Measurements from ENCODE around the gene APBB2. TPM values are rescaled to one million over a fixed set of nuclear protein-coding genes. Genes with fewer than 3 reads are reported as not detected.

The APBB2 gene
- total and polyA plus RNA-seq, 7 experiments from 2014 or later = 0.42 to 1.5 (median 0.59) TPM; not detected in 2

DNA sequence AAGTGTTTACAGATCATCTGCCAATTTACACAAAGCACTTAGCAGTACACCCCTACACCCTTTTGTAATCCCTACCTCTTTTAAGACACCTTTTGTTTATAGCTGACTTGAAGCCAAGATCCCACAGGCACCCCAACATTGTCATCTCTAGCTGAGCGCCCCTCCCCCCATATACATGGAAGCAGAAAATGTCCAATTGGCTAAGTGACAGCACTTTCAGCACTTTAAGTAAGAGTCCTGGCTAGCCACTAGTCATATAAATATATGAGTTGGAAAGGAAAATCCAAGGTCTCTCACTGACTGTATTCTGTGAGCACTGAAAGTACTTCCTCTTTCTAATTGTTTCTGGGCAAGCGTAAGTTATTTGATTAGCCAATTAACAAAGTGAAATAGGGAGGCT lies 356.4 kb downstream of the APBB2 start:
- peaks cover 36 to 73% (median 48%) of the 10 kb centered on the region in 5 donors for H3K27me3 Mint-ChIP-seq
- POLR2A ChIA-PET = no interaction called here
- CTCF ChIA-PET = no interaction called here
- H3K9me3 Mint-ChIP-seq = peaks cover 0 to 3% (median 0%) of the 10 kb centered on the region in 11 donors
- no peak for DNase-seq
- no peak for ATAC-seq
- H3K9me3 ChIP-seq (ENCODE audit: control insufficient read depth in 2 of 3, low read length in 3 of 3) = no peaks in the 10 kb centered on the region
- peaks cover 0 to 3% (median 0%) of the 10 kb centered on the region in 5 donors for H3K36me3 Mint-ChIP-seq
- peaks cover 0 to 7% of the 10 kb centered on the region in 2 donors for H3K4me1 ChIP-seq (ENCODE audit: control insufficient read depth in 2 of 2, insufficient read depth in 2 of 2, low read length in 2 of 2)
- H3K27me3 ChIP-seq (ENCODE audit: control insufficient read depth in 2 of 2, insufficient read depth in 2 of 2, low read length in 2 of 2) = peaks cover 0 to 8% of the 10 kb centered on the region in 2 donors
- no peaks in the 10 kb centered on the region for H3K36me3 ChIP-seq (ENCODE audit: control insufficient read depth in 2 of 3, insufficient read depth in 3 of 3, low read length in 3 of 3)
- H3K4me3 Mint-ChIP-seq = peak overlapping the region in 3 of 10 donors; percentile 27 to 58 (median 36)
- intact Hi-C loops (cut with micrococcal nuclease) = no loop called here
- peaks cover 0 to 17% (median 15%) of the 10 kb centered on the region in 7 donors for H3K4me1 Mint-ChIP-seq
- H3K27ac Mint-ChIP-seq = no peak overlapping the region
- no peak overlapping the region for H3K27ac ChIP-seq (ENCODE audit: low read depth, low read length)
- no peak overlapping the region for H3K4me3 ChIP-seq (ENCODE audit: low read length)

- ChIA-PET CTCF (no interaction called here), POLR2A (no interaction called here)
- peak overlapping the region; percentile 53 for H3K4me3 ChIP-seq (ENCODE audit: low read length)
- H3K27me3 ChIP-seq (ENCODE audit: control insufficient read depth in 2 of 2, insufficient read depth in 2 of 2, low read length in 2 of 2) = peaks cover 0 to 8% of the 10 kb centered on the region in 2 donors
- peaks cover 0 to 4% (median 0%) of the 10 kb centered on the region in 11 donors for H3K9me3 Mint-ChIP-seq
- H3K4me1 Mint-ChIP-seq = peaks cover 0 to 17% (median 15%) of the 10 kb centered on the region in 7 donors
- ATAC-seq = peak; percentile 94
- intact Hi-C loops (cut with micrococcal nuclease) = no loop called here
- H3K4me3 Mint-ChIP-seq = peak overlapping the region; percentile 73 to 86 (median 80)
- no peaks in the 10 kb centered on the region for H3K36me3 ChIP-seq (ENCODE audit: control insufficient read depth in 2 of 3, insufficient read depth in 3 of 3, low read length in 3 of 3)
- H3K27ac ChIP-seq (ENCODE audit: low read depth, low read length) = no peak overlapping the region
- DNase-seq = peak; percentile 13 to 74 (median 29)
- peaks cover 36 to 70% (median 51%) of the 10 kb centered on the region in 5 donors for H3K27me3 Mint-ChIP-seq
- H3K36me3 Mint-ChIP-seq = peaks cover 0 to 3% (median 0%) of the 10 kb centered on the region in 5 donors
- no peak overlapping the region for H3K27ac Mint-ChIP-seq
- H3K9me3 ChIP-seq (ENCODE audit: control insufficient read depth in 2 of 3, low read length in 3 of 3) = no peaks in the 10 kb centered on the region
- H3K4me1 ChIP-seq (ENCODE audit: control insufficient read depth in 2 of 2, insufficient read depth in 2 of 2, low read length in 2 of 2) = peaks cover 0 to 7% of the 10 kb centered on the region in 2 donors
Measured at GRCh38 chr4:40856840-40857362, 357.4 kb downstream of the APBB2 start.

DNA sequence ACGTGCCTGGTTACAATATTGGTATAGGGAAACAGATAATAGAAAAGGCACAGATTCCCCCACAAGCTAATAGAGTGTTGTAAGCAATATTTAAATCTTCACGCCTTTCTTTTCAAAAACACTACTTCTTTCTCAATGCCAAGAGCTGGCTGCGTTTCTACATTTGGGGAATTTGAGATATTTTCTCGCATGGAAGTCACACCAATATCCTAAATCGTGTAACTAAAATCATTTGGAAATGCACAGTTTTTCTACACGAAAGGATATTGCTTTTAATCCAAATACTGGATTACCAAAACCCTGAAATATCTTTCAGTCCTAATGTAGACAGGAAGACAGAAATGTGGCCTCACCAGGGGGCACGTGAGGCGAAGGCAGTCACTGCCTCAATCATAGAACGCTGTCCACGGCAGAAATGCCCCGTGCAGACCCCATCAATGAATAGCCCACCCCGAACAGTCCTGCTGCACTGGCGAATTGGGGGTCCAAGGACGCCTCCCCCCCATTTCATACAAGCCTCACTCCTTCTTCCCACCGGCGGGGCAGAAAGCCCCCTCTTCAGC lies 358.0 kb downstream of the APBB2 start:
- CTCF ChIA-PET = no interaction called here
- Histone ChIP-seq H3K36me3 (ENCODE audit: control insufficient read depth in 2 of 3, insufficient read depth in 3 of 3, low read length in 3 of 3) (no peaks in the 10 kb centered on the region), H3K4me1 (ENCODE audit: control insufficient read depth in 2 of 2, insufficient read depth in 2 of 2, low read length in 2 of 2) (peaks cover 0 to 7% of the 10 kb centered on the region in 2 donors), H3K27me3 (ENCODE audit: control insufficient read depth in 2 of 2, insufficient read depth in 2 of 2, low read length in 2 of 2) (peaks cover 0 to 8% of the 10 kb centered on the region in 2 donors), H3K9me3 (ENCODE audit: control insufficient read depth in 2 of 3, low read length in 3 of 3) (no peaks in the 10 kb centered on the region), H3K27ac (ENCODE audit: low read depth, low read length) (no peak overlapping the region), H3K4me3 (ENCODE audit: low read length) (peak overlapping the region; percentile 53)
- peaks cover 0 to 4% (median 0%) of the 10 kb centered on the region in 11 donors for H3K9me3 Mint-ChIP-seq
- peak overlapping the region; percentile 72 to 86 (median 78) for H3K4me3 Mint-ChIP-seq
- intact Hi-C loops (cut with micrococcal nuclease) = no loop called here
- H3K27ac Mint-ChIP-seq = no peak overlapping the region
- no peak for ATAC-seq
- peaks cover 0 to 3% (median 0%) of the 10 kb centered on the region in 5 donors for H3K36me3 Mint-ChIP-seq
- DNase-seq = no peak
- H3K27me3 Mint-ChIP-seq = peaks cover 35 to 70% (median 51%) of the 10 kb centered on the region in 5 donors
- peaks cover 0 to 17% (median 15%) of the 10 kb centered on the region in 7 donors for H3K4me1 Mint-ChIP-seq
- POLR2A ChIA-PET = no interaction called here

GRCh38 chr4:40850496-40850895 lies 363.8 kb downstream of the APBB2 start:
- intact Hi-C loops (cut with micrococcal nuclease) = no loop called here
- no peaks in the 10 kb centered on the region for H3K9me3 ChIP-seq (ENCODE audit: control insufficient read depth in 2 of 3, low read length in 3 of 3)
- no peaks in the 10 kb centered on the region for H3K27me3 ChIP-seq (ENCODE audit: control insufficient read depth in 2 of 2, insufficient read depth in 2 of 2, low read length in 2 of 2)
- no peak overlapping the region for H3K4me3 Mint-ChIP-seq
- DNase-seq = no peak
- H3K27ac ChIP-seq (ENCODE audit: low read depth, low read length) = no peak overlapping the region
- peaks cover 0 to 4% (median 0%) of the 10 kb centered on the region in 11 donors for H3K9me3 Mint-ChIP-seq
- H3K27me3 Mint-ChIP-seq = peaks cover 16 to 38% (median 26%) of the 10 kb centered on the region in 5 donors
- POLR2A ChIA-PET = no interaction called here
- no peaks in the 10 kb centered on the region for H3K4me1 ChIP-seq (ENCODE audit: control insufficient read depth in 2 of 2, insufficient read depth in 2 of 2, low read length in 2 of 2)
- no peak overlapping the region for H3K4me3 ChIP-seq (ENCODE audit: low read length)
- H3K36me3 ChIP-seq (ENCODE audit: control insufficient read depth in 2 of 3, insufficient read depth in 3 of 3, low read length in 3 of 3) = no peaks in the 10 kb centered on the region
- no peak overlapping the region for H3K27ac Mint-ChIP-seq
- CTCF ChIA-PET = no interaction called here
- no peaks in the 10 kb centered on the region for H3K4me1 Mint-ChIP-seq
- no peak for ATAC-seq
- peaks cover 0 to 3% (median 0%) of the 10 kb centered on the region in 5 donors for H3K36me3 Mint-ChIP-seq

DNA sequence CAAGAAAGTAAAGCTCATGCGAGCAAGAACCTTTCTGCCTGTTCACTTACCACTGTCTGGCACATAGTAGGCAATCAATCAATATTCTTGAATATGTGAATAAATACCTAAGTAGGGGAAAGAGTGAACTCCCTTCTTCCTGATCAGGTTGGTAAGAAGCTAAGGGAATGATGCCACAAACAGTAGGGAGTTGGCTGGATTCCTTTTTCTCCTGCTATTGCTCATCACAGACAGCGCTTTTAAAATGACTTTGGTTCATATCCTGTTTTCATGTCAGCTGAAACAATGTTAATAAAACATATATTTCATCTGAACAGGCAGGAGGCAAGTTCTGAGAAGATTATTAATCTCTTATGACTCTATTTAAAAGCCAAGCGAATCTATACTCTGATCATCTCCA lies 365.4 kb downstream of the APBB2 start:
- H3K4me1 ChIP-seq (ENCODE audit: control insufficient read depth in 2 of 2, insufficient read depth in 2 of 2, low read length in 2 of 2) = no peaks in the 10 kb centered on the region
- Mint-ChIP-seq H3K4me3 (no peak overlapping the region), H3K4me1 (no peaks in the 10 kb centered on the region), H3K36me3 (peaks cover 0 to 3% (median 0%) of the 10 kb centered on the region in 5 donors), H3K27me3 (peaks cover 10 to 27% (median 17%) of the 10 kb centered on the region in 5 donors), H3K9me3 (peaks cover 0 to 4% (median 0%) of the 10 kb centered on the region in 11 donors), H3K27ac (no peak overlapping the region)
- no peaks in the 10 kb centered on the region for H3K9me3 ChIP-seq (ENCODE audit: control insufficient read depth in 2 of 3, low read length in 3 of 3)
- intact Hi-C loops (cut with micrococcal nuclease) = loop anchor here in 1 of 2 donors (10.0 kb wide), 2 partner anchors 1154 to 1384 kb away; partner anchors contain the start of gene UBE2K
- ATAC-seq (no peak), DNase-seq (no peak)
- POLR2A ChIA-PET = no interaction called here
- no peak overlapping the region for H3K27ac ChIP-seq (ENCODE audit: low read depth, low read length)
- no peaks in the 10 kb centered on the region for H3K36me3 ChIP-seq (ENCODE audit: control insufficient read depth in 2 of 3, insufficient read depth in 3 of 3, low read length in 3 of 3)
- no peak overlapping the region for H3K4me3 ChIP-seq (ENCODE audit: low read length)
- H3K27me3 ChIP-seq (ENCODE audit: control insufficient read depth in 2 of 2, insufficient read depth in 2 of 2, low read length in 2 of 2) = no peaks in the 10 kb centered on the region
- CTCF ChIA-PET = interaction anchor here (1.3 kb wide), 1 partner anchor 8 kb away, joined by 3 read pairs; no protein-coding TSS in a partner anchor

DNA sequence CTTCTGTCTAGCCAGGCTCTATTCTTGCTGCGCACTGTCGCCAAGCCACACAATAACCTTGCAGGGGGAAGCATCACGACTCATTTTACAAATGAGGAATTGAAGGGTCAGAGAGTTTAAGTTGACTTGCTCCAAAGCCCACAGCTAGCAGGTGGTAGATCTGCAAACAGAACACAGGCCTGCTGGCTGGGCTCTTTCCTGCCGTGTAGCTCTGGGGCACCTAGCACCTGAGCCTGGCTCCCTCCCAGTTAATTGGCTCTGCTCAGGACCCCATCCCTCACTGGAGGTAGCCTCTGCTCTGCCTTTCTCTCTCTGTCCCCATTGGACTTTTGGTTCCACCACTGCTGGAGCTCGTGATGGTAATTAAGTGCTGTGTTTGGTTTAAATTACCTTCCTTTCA lies 366.1 kb downstream of the APBB2 start:
- Mint-ChIP-seq H3K9me3 (peaks cover 0 to 3% (median 0%) of the 10 kb centered on the region in 11 donors), H3K27me3 (peaks cover 6 to 24% (median 10%) of the 10 kb centered on the region in 5 donors), H3K4me3 (no peak overlapping the region), H3K4me1 (no peaks in the 10 kb centered on the region), H3K27ac (no peak overlapping the region), H3K36me3 (no peaks in the 10 kb centered on the region)
- Histone ChIP-seq H3K4me1 (ENCODE audit: control insufficient read depth in 2 of 2, insufficient read depth in 2 of 2, low read length in 2 of 2) (no peaks in the 10 kb centered on the region), H3K27ac (ENCODE audit: low read depth, low read length) (no peak overlapping the region), H3K36me3 (ENCODE audit: control insufficient read depth in 2 of 3, insufficient read depth in 3 of 3, low read length in 3 of 3) (no peaks in the 10 kb centered on the region), H3K27me3 (ENCODE audit: control insufficient read depth in 2 of 2, insufficient read depth in 2 of 2, low read length in 2 of 2) (no peaks in the 10 kb centered on the region), H3K4me3 (ENCODE audit: low read length) (no peak overlapping the region), H3K9me3 (ENCODE audit: control insufficient read depth in 2 of 3, low read length in 3 of 3) (no peaks in the 10 kb centered on the region)
- DNase-seq (no peak), ATAC-seq (no peak)
- CTCF ChIA-PET = no interaction called here
- intact Hi-C loops (cut with micrococcal nuclease) = loop anchor here in 1 of 2 donors (10.0 kb wide), 2 partner anchors 1153 to 1383 kb away; partner anchors contain the start of gene UBE2K
- POLR2A ChIA-PET = no interaction called here

Data from naive thymus-derived CD4-positive, alpha-beta T cell (primary cell).